Measurements from ENCODE around the gene FNDC3A. TPM values are rescaled to one million over a fixed set of nuclear protein-coding genes. Genes with fewer than 3 reads are reported as not detected.

FNDC3A gene
- total and polyA plus RNA-seq, 9 of the 15 experiments (the other 6 are each of a cell fraction or from before 2014, with no cell fraction given), result 4.1 to 22.0 (median 13.5) TPM

- Histone ChIP-seq H4K20me1 (replicated peaks; ENCODE audit: control insufficient read depth, insufficient read depth, low read length) (no peaks in the 10 kb centered on the region), H3K27me3 (ENCODE audit: control insufficient read depth in 2 of 2, insufficient read depth in 2 of 2, low read length in 2 of 2) (no peaks in the 10 kb centered on the region), H3K36me3 (ENCODE audit: control insufficient read depth, insufficient read depth, low read length) (no peaks in the 10 kb centered on the region; the same call in 2 of the 3 replicates), H3K27ac (ENCODE audit: extremely low read depth, low read depth, low read length) (peak overlapping the region; percentile 95), H3K9ac (ENCODE audit: insufficient read depth in 1 of 2, low read depth in 2 of 2, low read length in 2 of 2) (peak overlapping the region; percentile 77 to 92), H3K4me2 (ENCODE audit: insufficient read depth, low read length) (peak overlapping the region; percentile 81), H3K4me1 (replicated peaks in 1 of 2; ENCODE audit: control insufficient read depth in 2 of 2, insufficient read depth in 2 of 2, low read length in 2 of 2) (peaks cover 4 to 8% of the 10 kb centered on the region in 2 experiments; a peak in 2 of 5 replicates), H3K9me3 (replicated peaks; ENCODE audit: control insufficient read depth, insufficient read depth, low read depth, low read length) (peaks cover 8% of the 10 kb centered on the region; the same call in 1 of the 2 replicates), H3K79me2 (ENCODE audit: control insufficient read depth, insufficient read depth, low read length) (peaks cover 53% of the 10 kb centered on the region), H3K9me1 (ENCODE audit: control insufficient read depth, insufficient read depth, low read length) (no peaks in the 10 kb centered on the region), H2AFZ (ENCODE audit: low read depth, low read length) (peak overlapping the region; percentile 88), H3K4me3 (peak overlapping the region; percentile 68)
- FAIRE-seq (peak; percentile 62), DNase-seq (ENCODE audit: extremely low read depth in 1 of 4, low spot score in 3 of 4) (no peak), ATAC-seq (no peak; the same call in 2 of the 3 replicates)
- intact Hi-C loops (cut with micrococcal nuclease) (loop anchor here (5.0 kb wide), 1 partner anchor 86 kb away; no protein-coding TSS in a partner anchor), in situ Hi-C loops (cut with MboI) (no loop called here)
- ChIA-PET POLR2A (interaction anchor here (0.6 to 1.9 kb wide), 5 partner anchors 9 to 273 kb away, joined by 3 to 4 read pairs (median 3); no protein-coding TSS in a partner anchor), CTCF (ENCODE audit: low intra/inter-chr PET ratio) (no interaction called here)
- no TSS peak for BruUV-seq (replicated peaks)
- WGBS (ENCODE audit: insufficient coverage, low coverage, missing lambda C conversion rate), result 1% methylated on average over 19 of the region's 40 CpGs
- TF ChIP-seq MED1 (CRISPR knock-in tag; IDR thresholded peaks at IDR 0.05; ENCODE audit: borderline replicate concordance), result no peak
- no peak for TF ChIP-seq MTA3 (IDR thresholded peaks at IDR 0.05; ENCODE audit: borderline replicate concordance)
- no peak for TF ChIP-seq ARID1B (IDR thresholded peaks at IDR 0.05)
- TF ChIP-seq SPI1 (IDR thresholded peaks at IDR 0.05; ENCODE audit: borderline replicate concordance, low read depth, low read length), result peak; percentile 38; the same call in 1 of the 2 replicates
- TF ChIP-seq NFIX (CRISPR knock-in tag; IDR thresholded peaks at IDR 0.05; ENCODE audit: low read depth), result no peak
- TF ChIP-seq BHLHE40 (IDR thresholded peaks at IDR 0.05; ENCODE audit: low read length), result no peak
- TF ChIP-seq NUFIP1 (IDR thresholded peaks at IDR 0.05; ENCODE audit: partially characterized antibody), result no peak
- TF ChIP-seq RFX5 (IDR thresholded peaks at IDR 0.05; ENCODE audit: low read depth, low read length), result no peak
- TF ChIP-seq ZNF232 (CRISPR knock-in tag; IDR thresholded peaks at IDR 0.05), result no peak
- TF ChIP-seq ZNF740 (CRISPR knock-in tag; IDR thresholded peaks at IDR 0.05), result no peak
- TF ChIP-seq ZNF740 (tag; IDR thresholded peaks at IDR 0.05), result no peak
- TF ChIP-seq SMARCA4 (IDR thresholded peaks at IDR 0.05), result no peak
- no peak for TF ChIP-seq ZNF23 (CRISPR knock-in tag; IDR thresholded peaks at IDR 0.05)
- peak; percentile 16; the same call in 1 of the 2 replicates for TF ChIP-seq HDAC2 (IDR thresholded peaks at IDR 0.05)
- no peak for TF ChIP-seq COPS2 (conservative IDR thresholded peaks at IDR 0.05)
- TF ChIP-seq FOXK2 (conservative IDR thresholded peaks at IDR 0.05 in 1 of 2, IDR thresholded peaks at IDR 0.05 in 1 of 2; ENCODE audit: low read depth in 2 of 2), result no peak
- no peak for TF ChIP-seq FOXJ2 (tag; IDR thresholded peaks at IDR 0.05)
- TF ChIP-seq ZNF75A (CRISPR knock-in tag; IDR thresholded peaks at IDR 0.05), result no peak
- TF ChIP-seq SRSF3 (IDR thresholded peaks at IDR 0.05; ENCODE audit: insufficient read depth, low read length), result no peak
- no peak for TF ChIP-seq FOXJ3 (CRISPR knock-in tag; IDR thresholded peaks at IDR 0.05)
- TF ChIP-seq GTF2F1 (IDR thresholded peaks at IDR 0.05; ENCODE audit: low read depth, low read length), result no peak
- TF ChIP-seq CC2D1A (IDR thresholded peaks at IDR 0.05), result no peak
- TF ChIP-seq, protein P1, sequence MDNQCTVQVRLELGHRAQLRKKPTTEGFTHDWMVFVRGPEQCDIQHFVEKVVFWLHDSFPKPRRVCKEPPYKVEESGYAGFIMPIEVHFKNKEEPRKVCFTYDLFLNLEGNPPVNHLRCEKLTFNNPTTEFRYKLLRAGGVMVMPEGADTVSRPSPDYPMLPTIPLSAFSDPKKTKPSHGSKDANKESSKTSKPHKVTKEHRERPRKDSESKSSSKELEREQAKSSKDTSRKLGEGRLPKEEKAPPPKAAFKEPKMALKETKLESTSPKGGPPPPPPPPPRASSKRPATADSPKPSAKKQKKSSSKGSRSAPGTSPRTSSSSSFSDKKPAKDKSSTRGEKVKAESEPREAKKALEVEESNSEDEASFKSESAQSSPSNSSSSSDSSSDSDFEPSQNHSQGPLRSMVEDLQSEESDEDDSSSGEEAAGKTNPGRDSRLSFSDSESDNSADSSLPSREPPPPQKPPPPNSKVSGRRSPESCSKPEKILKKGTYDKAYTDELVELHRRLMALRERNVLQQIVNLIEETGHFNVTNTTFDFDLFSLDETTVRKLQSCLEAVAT (IDR thresholded peaks at IDR 0.05), result peak in 1 of 2 experiments; percentile 55; a peak in 1 of 4 replicates
Measured at GRCh38 chr13:48976576-48977285, 1.0 kb downstream of the FNDC3A start.
